Smooth muscle cell (in vitro differentiated cells): ENCODE results near the gene PRPSAP1. TPM values are rescaled to one million over a fixed set of nuclear protein-coding genes. Genes with fewer than 3 reads are reported as not detected.

Source experiments
- DNase-seq: peaks from one replicate; lab custom pipeline; 2025; ENCODE audit not compliant: unreplicated experiment; lab: John Stamatoyannopoulos, UW
- H2AFZ ChIP-seq: fragments of 200-600 bp; sonication (generic); 2 replicates; pipeline ENCODE4 v1.6.0; 2016; ENCODE audit warnings: antibody characterized with exemption, low read depth, mild to moderate bottlenecking
- H3F3A ChIP-seq: fragments of 200-600 bp; sonication (generic); 2 replicates; pipeline ENCODE4 v1.6.0; 2017; ENCODE audit warnings: antibody characterized with exemption, low read depth
- H3K27ac ChIP-seq: fragments of 200-600 bp; sonication (generic); 2 replicates; pipeline ENCODE4 v1.5.1; 2016; ENCODE audit warnings: low read depth, mild to moderate bottlenecking
- H3K27me3 ChIP-seq: fragments of 200-600 bp; sonication (generic); 2 replicates; pipeline ENCODE4 v1.6.1; 2016; ENCODE audit warnings: low read depth, mild to moderate bottlenecking
- H3K36me3 ChIP-seq: fragments of 200-600 bp; sonication (generic); 2 replicates; pipeline ENCODE4 v1.5.1; 2016; ENCODE audit warnings: low read depth
- H3K4me1 ChIP-seq: fragments of 200-600 bp; sonication (generic); 2 replicates; pipeline ENCODE4 v1.5.1; 2016; ENCODE audit warnings: low read depth
- H3K4me2 ChIP-seq: fragments of 200-600 bp; sonication (generic); 2 replicates; pipeline ENCODE4 v1.6.0; 2016; ENCODE audit warnings: mild to moderate bottlenecking
- H3K4me3 ChIP-seq: fragments of 200-600 bp; sonication (generic); 2 replicates; pipeline ENCODE4 v1.5.1; 2016; ENCODE audit warnings: mild to moderate bottlenecking
- H3K79me2 ChIP-seq: fragments of 200-600 bp; sonication (generic); 2 replicates; pipeline ENCODE4 v1.6.0; 2016; ENCODE audit warnings: low read depth, mild to moderate bottlenecking
- H3K9ac ChIP-seq: fragments of 200-600 bp; sonication (generic); 2 replicates; pipeline ENCODE4 v1.6.0; 2016; ENCODE audit warnings: low read depth
- H3K9me3 ChIP-seq: fragments of 200-600 bp; sonication (generic); replicated peaks from 2 replicates; pipeline ENCODE4 v1.5.1; 2016; ENCODE audit warnings: low read depth
- H4K20me1 ChIP-seq: fragments of 200-600 bp; sonication (generic); 2 replicates; pipeline ENCODE4 v1.6.0; 2016; ENCODE audit warnings: low read depth
- WGBS: methylation state at CpG from one replicate; pipeline ENCODE4 v1.1.7; 2016; ENCODE audit warnings: low lambda C conversion rate; 5-methylcytosine and 5-hydroxymethylcytosine counted together
- polyA plus RNA-seq: library from polyadenylated mRNA; unstranded; fragments of >200 nt; fragmentation: Nextera tagmentation; extraction: Ambion mirVana; gene quantifications from 2 replicates; pipeline ENCODE4 v1.2.1, GENCODE V29; 2016
- small RNA-seq: library from RNA; depleted of rRNA; stranded (forward); fragments of <200 nt; gene quantifications from one replicate; pipeline ENCODE3, GENCODE V24; 2014
- total RNA-seq: library from RNA; depleted of rRNA; stranded (reverse); fragments of >200 nt; gene quantifications from 2 replicates; pipeline ENCODE4 v1.2.3, GENCODE V29; 2014
- TF ChIP-seq, protein P1 (sequence below): fragments of 200-600 bp; sonication (generic); IDR thresholded peaks from 2 replicates; pipeline ENCODE4 v1.5.1; 2017; ENCODE audit warnings: borderline replicate concordance, mild to moderate bottlenecking, antibody characterized with exemption; ENCODE audit not compliant: insufficient read depth, poor library complexity, severe bottlenecking

Gene PRPSAP1
- total and polyA plus RNA-seq, 2 experiments from 2014 or later: 27.1 to 35.7 TPM

DNA sequence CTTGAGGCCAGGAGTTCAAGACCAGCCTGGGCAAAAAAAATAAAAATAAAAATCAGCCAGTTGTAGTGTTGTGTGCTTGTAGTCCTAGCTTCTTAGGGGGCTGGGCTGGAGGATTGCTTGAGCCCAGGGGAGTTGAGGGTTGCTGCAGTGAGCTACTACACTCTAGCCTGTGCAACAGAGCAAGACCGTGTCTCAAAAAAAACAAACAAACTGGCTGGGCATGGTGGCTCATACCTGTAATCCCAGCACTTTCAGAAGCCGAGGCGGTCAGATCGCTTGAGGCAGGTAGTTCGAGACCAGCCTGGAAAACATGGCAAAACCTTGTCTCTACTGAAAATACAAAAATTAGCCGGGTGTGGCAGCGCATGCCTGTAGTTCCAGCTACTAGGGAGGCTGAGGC, 93.5 kb downstream of the PRPSAP1 start:
- H3K4me2 ChIP-seq: no peak overlapping the region
- no peak for DNase-seq
- TF ChIP-seq, protein P1, sequence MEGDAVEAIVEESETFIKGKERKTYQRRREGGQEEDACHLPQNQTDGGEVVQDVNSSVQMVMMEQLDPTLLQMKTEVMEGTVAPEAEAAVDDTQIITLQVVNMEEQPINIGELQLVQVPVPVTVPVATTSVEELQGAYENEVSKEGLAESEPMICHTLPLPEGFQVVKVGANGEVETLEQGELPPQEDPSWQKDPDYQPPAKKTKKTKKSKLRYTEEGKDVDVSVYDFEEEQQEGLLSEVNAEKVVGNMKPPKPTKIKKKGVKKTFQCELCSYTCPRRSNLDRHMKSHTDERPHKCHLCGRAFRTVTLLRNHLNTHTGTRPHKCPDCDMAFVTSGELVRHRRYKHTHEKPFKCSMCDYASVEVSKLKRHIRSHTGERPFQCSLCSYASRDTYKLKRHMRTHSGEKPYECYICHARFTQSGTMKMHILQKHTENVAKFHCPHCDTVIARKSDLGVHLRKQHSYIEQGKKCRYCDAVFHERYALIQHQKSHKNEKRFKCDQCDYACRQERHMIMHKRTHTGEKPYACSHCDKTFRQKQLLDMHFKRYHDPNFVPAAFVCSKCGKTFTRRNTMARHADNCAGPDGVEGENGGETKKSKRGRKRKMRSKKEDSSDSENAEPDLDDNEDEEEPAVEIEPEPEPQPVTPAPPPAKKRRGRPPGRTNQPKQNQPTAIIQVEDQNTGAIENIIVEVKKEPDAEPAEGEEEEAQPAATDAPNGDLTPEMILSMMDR: no peak
- peaks cover 9% of the 10 kb centered on the region for H3F3A ChIP-seq
- H3K9me3 ChIP-seq: no peaks in the 10 kb centered on the region
- H2AFZ ChIP-seq: no peak overlapping the region
- H3K4me1 ChIP-seq: no peaks in the 10 kb centered on the region
- H3K27ac ChIP-seq: no peak overlapping the region
- H3K36me3 ChIP-seq: no peaks in the 10 kb centered on the region
- no peaks in the 10 kb centered on the region for H3K27me3 ChIP-seq
- H3K9ac ChIP-seq: no peak overlapping the region
- WGBS: over 99% methylated on average over 7 of the region's 7 CpGs
- no peaks in the 10 kb centered on the region for H3K79me2 ChIP-seq
- H3K4me3 ChIP-seq: no peak overlapping the region
- H4K20me1 ChIP-seq: no peaks in the 10 kb centered on the region

Small RNA genes lying within 50 kb of the gene (small RNA-seq; reads per million reads assigned to genes)
- gene RF00019 (not detected), gene RNU6-24P (not detected)

Other genes with a start within 250 kb of the PRPSAP1 start
- not detected in 2 replicates for gene FOXJ1, start 212.7 kb downstream of the PRPSAP1 start, total RNA-seq
- not detected in 2 replicates for gene FOXJ1, start 212.7 kb downstream of the PRPSAP1 start, polyA plus RNA-seq
- 0.09 and 1.2 TPM in 2 replicates for gene RNF157, start 113.4 kb downstream of the PRPSAP1 start, total RNA-seq
- gene RNF157, start 113.4 kb downstream of the PRPSAP1 start, polyA plus RNA-seq: 0.63 and 1.6 TPM in 2 replicates
- 2.6 and 5.9 TPM in 2 replicates for gene UBALD2, start 88.6 kb downstream of the PRPSAP1 start, total RNA-seq
- 7.0 and 11.0 TPM in 2 replicates for gene UBALD2, start 88.6 kb downstream of the PRPSAP1 start, polyA plus RNA-seq
- 1.2 TPM in 2 replicates for gene QRICH2, start 45.6 kb downstream of the PRPSAP1 start, total RNA-seq
- 1.1 and 1.5 TPM in 2 replicates for gene QRICH2, start 45.6 kb downstream of the PRPSAP1 start, polyA plus RNA-seq
- gene SPHK1, start 30.7 kb upstream of the PRPSAP1 start, total RNA-seq: 8.3 and 20.1 TPM in 2 replicates
- 24.8 and 27.4 TPM in 2 replicates for gene SPHK1, start 30.7 kb upstream of the PRPSAP1 start, polyA plus RNA-seq
- 7.6 and 10.1 TPM in 2 replicates for gene UBE2O, start 99.2 kb upstream of the PRPSAP1 start, total RNA-seq
- gene UBE2O, start 99.2 kb upstream of the PRPSAP1 start, polyA plus RNA-seq: 12.1 and 15.2 TPM in 2 replicates
- not detected in 2 replicates for gene AANAT, start 113.7 kb upstream of the PRPSAP1 start, total RNA-seq
- gene AANAT, start 113.7 kb upstream of the PRPSAP1 start, polyA plus RNA-seq: 0.15 TPM in 1 of 2 replicates, not detected in the other
- gene RHBDF2, start 147.5 kb upstream of the PRPSAP1 start, total RNA-seq: 4.9 and 12.2 TPM in 2 replicates
- gene RHBDF2, start 147.5 kb upstream of the PRPSAP1 start, polyA plus RNA-seq: 20.5 and 25.4 TPM in 2 replicates
- 4.9 and 13.9 TPM in 2 replicates for gene CYGB, start 183.8 kb upstream of the PRPSAP1 start, total RNA-seq
- gene CYGB, start 183.8 kb upstream of the PRPSAP1 start, polyA plus RNA-seq: 20.5 and 22.2 TPM in 2 replicates
- 0.31 and 1.4 TPM in 2 replicates for gene PRCD, start 186.1 kb upstream of the PRPSAP1 start, total RNA-seq
- 5.0 and 5.8 TPM in 2 replicates for gene PRCD, start 186.1 kb upstream of the PRPSAP1 start, polyA plus RNA-seq
- gene ST6GALNAC2, start 231.9 kb upstream of the PRPSAP1 start, total RNA-seq: 6.9 and 9.9 TPM in 2 replicates
- 1.2 and 13.2 TPM in 2 replicates for gene ST6GALNAC2, start 231.9 kb upstream of the PRPSAP1 start, polyA plus RNA-seq